Mesendoderm (in vitro differentiated cells): ENCODE measurements around the gene CD101.

ENCODE experiments used
- DNase-seq: peaks from one replicate; pipeline ENCODE4 v3.0.0; 2013
- H2AK5ac ChIP-seq: 2 replicates; pipeline ENCODE4 v1.6.1; 2013; ENCODE audit warnings: low read length, inconsistent platforms
- H2BK120ac ChIP-seq: 2 replicates; pipeline ENCODE4 v1.6.1; 2013; ENCODE audit warnings: low read depth, mild to moderate bottlenecking, low read length, moderate library complexity, mixed read lengths
- H2BK15ac ChIP-seq: replicated peaks from 2 replicates; pipeline ENCODE4 v1.6.1; 2013; ENCODE audit warnings: low read depth, mild to moderate bottlenecking, moderate library complexity
- H2BK5ac ChIP-seq: 2 replicates; pipeline ENCODE4 v1.6.1; 2013; ENCODE audit warnings: low read length, inconsistent platforms
- H3K18ac ChIP-seq: 2 replicates; pipeline ENCODE4 v1.6.1; 2013; ENCODE audit warnings: mild to moderate bottlenecking, low read length, mixed read lengths
- H3K23ac ChIP-seq: one replicate; pipeline ENCODE4 v1.6.1; 2013; ENCODE audit warnings: low read length
- H3K27ac ChIP-seq: 2 replicates; pipeline ENCODE4 v1.5.1; 2013; ENCODE audit warnings: low read depth, mild to moderate bottlenecking, inconsistent platforms, low read length, moderate library complexity
- H3K27me3 ChIP-seq: 2 replicates; pipeline ENCODE4 v1.6.1; 2013; ENCODE audit warnings: low read length, control low read depth, mild to moderate bottlenecking, inconsistent platforms; ENCODE audit not compliant: insufficient read depth, poor library complexity
- H3K36me3 ChIP-seq: 2 replicates; pipeline ENCODE4 v1.6.1; 2013; ENCODE audit warnings: low read length, inconsistent platforms; ENCODE audit not compliant: control insufficient read depth, insufficient read depth
- H3K4ac ChIP-seq: one replicate; pipeline ENCODE4 v1.6.1; 2013; ENCODE audit warnings: low read depth, mild to moderate bottlenecking, low read length, moderate library complexity
- H3K4me1 ChIP-seq: 2 replicates; pipeline ENCODE4 v1.6.1; 2013; ENCODE audit warnings: low read depth, low read length, inconsistent platforms; ENCODE audit not compliant: control insufficient read depth
- H3K4me2 ChIP-seq: 2 replicates; pipeline ENCODE4 v1.6.1; 2013; ENCODE audit warnings: low read length
- H3K4me3 ChIP-seq: 2 replicates; pipeline ENCODE4 v1.5.1; 2013; ENCODE audit warnings: mild to moderate bottlenecking, low read length
- H3K56ac ChIP-seq: one replicate; pipeline ENCODE4 v1.6.1; 2013; ENCODE audit warnings: low read length
- H3K79me1 ChIP-seq: 2 replicates; pipeline ENCODE4 v1.6.1; 2013; ENCODE audit warnings: low read length, inconsistent platforms
- H3K79me2 ChIP-seq: 2 replicates; pipeline ENCODE4 v1.6.1; 2013; ENCODE audit warnings: mild to moderate bottlenecking, low read length; ENCODE audit not compliant: control insufficient read depth, insufficient read depth
- H3K9ac ChIP-seq: 2 replicates; pipeline ENCODE4 v1.6.1; 2013; ENCODE audit warnings: low read length, inconsistent platforms
- H4K5ac ChIP-seq: one replicate; pipeline ENCODE4 v1.6.1; 2013; ENCODE audit warnings: low read length
- H4K8ac ChIP-seq: one replicate; pipeline ENCODE4 v1.6.1; 2013; ENCODE audit warnings: low read depth, mild to moderate bottlenecking, control low read depth, low read length, moderate library complexity
- WGBS: extraction: QIAGEN DNeasy Blood & Tissue Kit; methylation state at CpG from one replicate; pipeline ENCODE4 v1.1.7; 2013; ENCODE audit warnings: low lambda C conversion rate, missing lambda C conversion rate; ENCODE audit not compliant: insufficient coverage; ENCODE audit errors: extremely low coverage; 5-methylcytosine and 5-hydroxymethylcytosine counted together

Gene CD101

GRCh38 chr1:117059678-117060440, 58.3 kb downstream of the CD101 start, which contains the start of gene TTF2:
Gene TTF2, plus strand, starts transcription at chr1:117060326. Its CDS starts 21 bp downstream, at chr1:117060347.
- Histone ChIP-seq H3K9ac (peak within 1 kb of the TSS; percentile 81), H3K18ac (peak within 1 kb of the TSS; percentile 33), H4K8ac (no peak within 1 kb of the TSS), H3K23ac (peak within 1 kb of the TSS; percentile 94), H3K79me1 (peaks cover 1% of the 10 kb centered on the region), H3K27me3 (no peaks in the 10 kb centered on the region), H2BK120ac (no peak within 1 kb of the TSS), H3K4me2 (peak within 1 kb of the TSS; percentile 89), H3K4me1 (no peaks in the 10 kb centered on the region), H3K36me3 (no peaks in the 10 kb centered on the region), H3K56ac (peak within 1 kb of the TSS; percentile 86), H3K4me3 (peak within 1 kb of the TSS; percentile 84), H2BK15ac (no peak within 1 kb of the TSS), H4K5ac (no peak within 1 kb of the TSS), H3K79me2 (peaks cover 2% of the 10 kb centered on the region), H2BK5ac (peak within 1 kb of the TSS; percentile 78), H3K27ac (peak within 1 kb of the TSS; percentile 96), H3K4ac (no peak within 1 kb of the TSS), H2AK5ac (no peak within 1 kb of the TSS)
- DNase-seq = peak; percentile 100
- WGBS = no CpG with 5 or more reads among the region's 48 CpGs

GRCh38 chr1:117060441-117061317, 59.1 kb downstream of the CD101 start:
- Histone ChIP-seq H3K4me2 (peak overlapping the region; percentile 89), H3K79me1 (peaks cover 1% of the 10 kb centered on the region), H2BK120ac (no peak overlapping the region), H3K36me3 (no peaks in the 10 kb centered on the region), H3K18ac (no peak overlapping the region), H3K79me2 (peaks cover 2% of the 10 kb centered on the region), H3K4ac (no peak overlapping the region), H3K23ac (peak overlapping the region; percentile 94), H3K9ac (peak overlapping the region; percentile 81), H3K4me1 (no peaks in the 10 kb centered on the region), H2BK5ac (no peak overlapping the region), H2BK15ac (no peak overlapping the region), H4K5ac (no peak overlapping the region), H3K27me3 (no peaks in the 10 kb centered on the region), H3K27ac (peak overlapping the region; percentile 42), H2AK5ac (no peak overlapping the region), H4K8ac (no peak overlapping the region), H3K4me3 (peak overlapping the region; percentile 84), H3K56ac (peak overlapping the region; percentile 86)
- WGBS = no CpG with 5 or more reads among the region's 42 CpGs
- DNase-seq = peak; percentile 75

GRCh38 chr1:117061986-117062415, 60.4 kb downstream of the CD101 start:
- WGBS = no CpG with 5 or more reads among the region's 2 CpGs

GRCh38 chr1:117066367-117066766, 64.8 kb downstream of the CD101 start:
- H2AK5ac ChIP-seq = no peak overlapping the region
- no peak overlapping the region for H3K4ac ChIP-seq
- no peak overlapping the region for H3K4me3 ChIP-seq
- no peak overlapping the region for H3K56ac ChIP-seq
- H2BK120ac ChIP-seq = no peak overlapping the region
- no peaks in the 10 kb centered on the region for H3K4me1 ChIP-seq
- no peak overlapping the region for H2BK5ac ChIP-seq
- H3K9ac ChIP-seq = no peak overlapping the region
- H3K4me2 ChIP-seq = no peak overlapping the region
- no peaks in the 10 kb centered on the region for H3K27me3 ChIP-seq
- H2BK15ac ChIP-seq = no peak overlapping the region
- DNase-seq = no peak
- no peak overlapping the region for H3K18ac ChIP-seq
- peaks cover 5% of the 10 kb centered on the region for H3K79me2 ChIP-seq
- no peak overlapping the region for H4K5ac ChIP-seq
- H4K8ac ChIP-seq = no peak overlapping the region
- H3K27ac ChIP-seq = no peak overlapping the region
- peaks cover 4% of the 10 kb centered on the region for H3K36me3 ChIP-seq
- no CpG with 5 or more reads among the region's 6 CpGs for WGBS
- H3K23ac ChIP-seq = no peak overlapping the region
- peaks cover 12% of the 10 kb centered on the region for H3K79me1 ChIP-seq

More at GRCh38 chr1:117061986-117062415, 60.4 kb downstream of the CD101 start:
- Histone ChIP-seq H3K23ac (no peak overlapping the region), H3K4me1 (no peaks in the 10 kb centered on the region), H2BK5ac (no peak overlapping the region), H3K18ac (no peak overlapping the region), H3K56ac (no peak overlapping the region), H3K79me2 (peaks cover 2% of the 10 kb centered on the region), H3K27me3 (no peaks in the 10 kb centered on the region), H3K9ac (no peak overlapping the region), H3K4ac (no peak overlapping the region), H2BK120ac (no peak overlapping the region), H3K4me3 (no peak overlapping the region), H3K4me2 (no peak overlapping the region), H3K36me3 (no peaks in the 10 kb centered on the region), H3K27ac (no peak overlapping the region), H2BK15ac (no peak overlapping the region), H4K8ac (no peak overlapping the region), H4K5ac (no peak overlapping the region), H2AK5ac (no peak overlapping the region), H3K79me1 (peaks cover 1% of the 10 kb centered on the region)
- no peak for DNase-seq

- Histone ChIP-seq H3K79me2 (peaks cover 5% of the 10 kb centered on the region), H3K23ac (no peak overlapping the region), H3K79me1 (peaks cover 14% of the 10 kb centered on the region), H3K36me3 (peaks cover 4% of the 10 kb centered on the region), H2BK5ac (no peak overlapping the region), H3K18ac (no peak overlapping the region), H2BK15ac (no peak overlapping the region), H4K5ac (no peak overlapping the region), H3K4me2 (no peak overlapping the region), H3K4me1 (no peaks in the 10 kb centered on the region), H3K4ac (no peak overlapping the region), H3K4me3 (no peak overlapping the region), H2BK120ac (no peak overlapping the region), H3K56ac (no peak overlapping the region), H3K9ac (no peak overlapping the region), H4K8ac (no peak overlapping the region), H3K27ac (no peak overlapping the region), H2AK5ac (no peak overlapping the region), H3K27me3 (no peaks in the 10 kb centered on the region)
- DNase-seq = peak; percentile 57
- no CpG with 5 or more reads among the region's 6 CpGs for WGBS
These were observed 66.2 kb downstream of the CD101 start for GRCh38 chr1:117067533-117068370.
